ENCODE data around the gene MCC.

- no peak for TF ChIP-seq POLR2A (IDR thresholded peaks at IDR 0.05; ENCODE audit: low read length)
- TF ChIP-seq GATA1 (IDR thresholded peaks at IDR 0.05; ENCODE audit: low read depth, low read length): no peak
These were observed 252.4 kb downstream of the MCC start for GRCh38 chr5:113235884-113236283.

Measured in erythroblast (primary cell).